K562 (cell line): ENCODE results near the gene SLC32A1. TPM values are rescaled to one million over a fixed set of nuclear protein-coding genes. Genes with fewer than 3 reads are reported as not detected.

Experiments
- ATAC-seq: fragments of 200-7000 bp; cut with Tn5 transposase; 3 replicates; pipeline ENCODE4 v1.9.1; 2020; ENCODE audit warnings: moderate library complexity
- BruUV-seq: library from RNA; stranded (reverse); fragments of 400-500 nt; replicated peaks from 2 replicates; lab custom pipeline; 2021; lab: Mats Ljungman, UMichigan
- CTCF ChIA-PET: fragments of 300-600 bp; formaldehyde crosslinking; extraction: SDS; loops from one replicate; lab custom pipeline; 2021; ENCODE audit warnings: low intra/inter-chr PET ratio; lab: Yijun Ruan, JAX
- POLR2A ChIA-PET: fragments of 300-600, 350-650 bp; sonication (Branson Sonifier 250); formaldehyde crosslinking; extraction: SDS; loops from one replicate; lab custom pipeline; 2021; ENCODE audit warnings: antibody characterized with exemption, inconsistent platforms; lab: Yijun Ruan, JAX
- DNase-seq, 4 experiments: peaks; one replicate each; pipeline versions ENCODE4 v3.0.0 to v3.0.0-alpha.2; 2011 to 2018; ENCODE audit warnings: low spot score in 3 of 4, mixed read lengths in 3 of 4; ENCODE audit errors: extremely low read depth in 1 of 4
- FAIRE-seq: peaks from 2 replicates; lab custom pipeline; 2011; peaks lifted over from hg19 to GRCh38; lab: Jason Lieb, UNC
- H2AFZ ChIP-seq: 2 replicates; pipeline ENCODE4 v1.6.0; 2011; ENCODE audit warnings: low read depth, low read length, control low read depth, inconsistent platforms
- H3K27ac ChIP-seq: fragments of 200-600 bp; 3 replicates; pipeline ENCODE4 v1.8.0; 2011; ENCODE audit warnings: low read depth, mild to moderate bottlenecking, control low read depth, inconsistent platforms, low read length, moderate library complexity, mixed read lengths; ENCODE audit errors: extremely low read depth
- H3K27me3 ChIP-seq, 2 experiments: fragments of 300-600 bp in 1 of 2; 2 replicates in 1 of 2; 3 replicates in 1 of 2; pipeline versions ENCODE4 v1.6.0 to v1.8.0; 2011; ENCODE audit warnings: inconsistent platforms in 2 of 2, low read length in 2 of 2, mild to moderate bottlenecking in 1 of 2, mixed read lengths in 1 of 2, moderate library complexity in 1 of 2; ENCODE audit not compliant: control insufficient read depth in 2 of 2, insufficient read depth in 2 of 2
- H3K36me3 ChIP-seq: fragments of 300-600 bp; 3 replicates; pipeline ENCODE4 v1.8.0; 2011; ENCODE audit warnings: mild to moderate bottlenecking, low read length, inconsistent platforms; ENCODE audit not compliant: control insufficient read depth, insufficient read depth
- H3K4me1 ChIP-seq, 2 experiments: fragments of 200-600 bp in 1 of 2; replicated peaks in 1 of 2; 2 replicates in 1 of 2; 3 replicates in 1 of 2; pipeline versions ENCODE4 v1.5.1 to v1.8.0; 2011; ENCODE audit warnings: inconsistent platforms in 2 of 2, low read length in 2 of 2, mild to moderate bottlenecking in 1 of 2, mixed read lengths in 1 of 2, moderate library complexity in 1 of 2; ENCODE audit not compliant: control insufficient read depth in 2 of 2, insufficient read depth in 2 of 2
- H3K4me2 ChIP-seq: 2 replicates; pipeline ENCODE4 v1.6.1; 2011; ENCODE audit warnings: low read length, control low read depth, inconsistent platforms, mixed read lengths; ENCODE audit not compliant: insufficient read depth
- H3K4me3 ChIP-seq: fragments of 200-600 bp; sonication (generic), shearing (Covaris generic); 2 replicates; pipeline ENCODE4 v1.5.1; 2016; ENCODE audit warnings: control low read depth, inconsistent platforms
- H3K79me2 ChIP-seq: fragments of 200-600 bp; 3 replicates; pipeline ENCODE4 v1.8.0; 2011; ENCODE audit warnings: low read length, inconsistent platforms; ENCODE audit not compliant: control insufficient read depth, insufficient read depth
- H3K9ac ChIP-seq, 2 experiments: 2 replicates each; pipeline versions ENCODE4 v1.6.0 to v1.6.1; 2011; ENCODE audit warnings: low read depth in 2 of 2, low read length in 2 of 2, control low read depth in 1 of 2, inconsistent platforms in 1 of 2, mild to moderate bottlenecking in 1 of 2, mixed read lengths in 1 of 2; ENCODE audit not compliant: insufficient read depth in 1 of 2
- H3K9me1 ChIP-seq: one replicate; pipeline ENCODE4 v1.6.0; 2011; ENCODE audit warnings: inconsistent platforms, mild to moderate bottlenecking, low read length, moderate library complexity; ENCODE audit not compliant: control insufficient read depth, insufficient read depth
- H3K9me3 ChIP-seq: replicated peaks from 2 replicates; pipeline ENCODE4 v1.5.1; 2011; ENCODE audit warnings: low read depth, low read length, inconsistent platforms; ENCODE audit not compliant: control insufficient read depth, insufficient read depth
- H4K20me1 ChIP-seq: replicated peaks from 2 replicates; pipeline ENCODE4 v1.6.1; 2011; ENCODE audit warnings: low read length, inconsistent platforms, mixed read lengths; ENCODE audit not compliant: control insufficient read depth, insufficient read depth
- ATF3 ChIP-seq, 2 experiments: fragments of 450-650 bp in 1 of 2; sonication (generic) in 1 of 2; formaldehyde crosslinking in 1 of 2; IDR thresholded peaks in 1 of 2; conservative IDR thresholded peaks in 1 of 2; 2 replicates each; pipeline versions ENCODE4 v1.6.1 to v1.8.1; 2016 to 2023; ENCODE audit warnings: mild to moderate bottlenecking in 2 of 2, moderate library complexity in 2 of 2, inconsistent platforms in 1 of 2, missing genetic modification reagents in 1 of 2
- ATF6 ChIP-seq: sonication (generic); formaldehyde crosslinking; IDR thresholded peaks from 2 replicates; pipeline ENCODE4 v1.4.0; 2020; ENCODE audit warnings: mild to moderate bottlenecking, missing genetic modification reagents
- CBFB ChIP-seq: sonication (generic); formaldehyde crosslinking; IDR thresholded peaks from 2 replicates; pipeline ENCODE4 v1.4.0; 2020; ENCODE audit warnings: mild to moderate bottlenecking, missing genetic modification reagents
- NKRF ChIP-seq: fragments of 450-650 bp; IDR thresholded peaks from 2 replicates; pipeline ENCODE4 v1.6.1; 2016; ENCODE audit warnings: borderline replicate concordance
- POU5F1 ChIP-seq: fragments of 150-350 bp; IDR thresholded peaks from 2 replicates; pipeline ENCODE4 v1.6.1; 2014; ENCODE audit warnings: borderline replicate concordance, low read length, low read depth, mild to moderate bottlenecking; ENCODE audit not compliant: partially characterized antibody
- YY1 ChIP-seq, 3 experiments: IDR thresholded peaks; 2 replicates each; pipeline ENCODE4 v1.6.1; 2011; ENCODE audit warnings: low read length in 2 of 3, mild to moderate bottlenecking in 2 of 3, moderate library complexity in 2 of 3, borderline replicate concordance in 1 of 3, control low read depth in 1 of 3, low read depth in 1 of 3; ENCODE audit not compliant: insufficient read depth in 3 of 3, insufficient replicate concordance in 2 of 3, control insufficient read depth in 1 of 3, insufficient read length in 1 of 3; ENCODE audit errors: extremely low read depth in 1 of 3
- WGBS: fragments of 100-300 bp; shearing (Covaris generic); methylation state at CpG from one replicate; pipeline ENCODE4 v1.1.6; 2016; ENCODE audit warnings: low coverage, mixed read lengths; ENCODE audit not compliant: insufficient coverage; ENCODE audit errors: missing lambda C conversion rate; 5-methylcytosine and 5-hydroxymethylcytosine counted together
- in situ Hi-C: fragments of 300-500 bp; cut with MboI; formaldehyde crosslinking; loops from 4 replicates; pipeline ENCODE4 v1.15.0; 2018; ENCODE audit warnings: inconsistent platforms, mixed read lengths
- intact Hi-C: fragments of 100-400 bp; cut with micrococcal nuclease; formaldehyde crosslinking; loops from 2 replicates; pipeline ENCODE4 v1.14.2; 2022
- polyA plus RNA-seq, 8 experiments: library from polyadenylated mRNA; depleted of rRNA in 4 of 8; stranded (reverse) in 5 of 8; unstranded in 3 of 8; fragments of >200 nt; fragmentation: Nextera tagmentation in 2 of 8; fragmentation: Illumina TruSeq in 1 of 8; extraction: Ambion mirVana in 2 of 8; extraction: Trizol in 1 of 8; gene quantifications; 2 replicates each; pipeline versions ENCODE4 v1.2.1 to v1.2.3, GENCODE V29; 2011 to 2014; ENCODE audit warnings: inconsistent platforms in 1 of 8, missing spikeins in 1 of 8
- total RNA-seq, 7 experiments: library from RNA; depleted of rRNA in 6 of 7; stranded (reverse); fragments of >200 nt in 6 of 7; fragmentation: Illumina TruSeq in 2 of 7; extraction: Trizol in 2 of 7; gene quantifications; 2 replicates each; pipeline versions ENCODE4 v1.2.1 to v1.2.3, GENCODE V29; 2011 to 2021; ENCODE audit warnings: low replicate concordance in 1 of 7
- TF ChIP-seq, protein P1 (sequence below): fragments of 450-650 bp; IDR thresholded peaks from 2 replicates; pipeline ENCODE4 v1.6.1; 2018; ENCODE audit warnings: mild to moderate bottlenecking, low read depth; ENCODE audit not compliant: partially characterized antibody
- TF ChIP-seq, protein P2 (sequence below): IDR thresholded peaks from 2 replicates; pipeline ENCODE4 v1.6.1; 2012; ENCODE audit warnings: low read depth, low read length, improper control_type of control experiment, borderline replicate concordance

Gene SLC32A1
- total and polyA plus RNA-seq, 9 of the 15 experiments (the other 6 are each of a cell fraction or from before 2014, with no cell fraction given) = not detected

- TF ChIP-seq, protein P1, sequence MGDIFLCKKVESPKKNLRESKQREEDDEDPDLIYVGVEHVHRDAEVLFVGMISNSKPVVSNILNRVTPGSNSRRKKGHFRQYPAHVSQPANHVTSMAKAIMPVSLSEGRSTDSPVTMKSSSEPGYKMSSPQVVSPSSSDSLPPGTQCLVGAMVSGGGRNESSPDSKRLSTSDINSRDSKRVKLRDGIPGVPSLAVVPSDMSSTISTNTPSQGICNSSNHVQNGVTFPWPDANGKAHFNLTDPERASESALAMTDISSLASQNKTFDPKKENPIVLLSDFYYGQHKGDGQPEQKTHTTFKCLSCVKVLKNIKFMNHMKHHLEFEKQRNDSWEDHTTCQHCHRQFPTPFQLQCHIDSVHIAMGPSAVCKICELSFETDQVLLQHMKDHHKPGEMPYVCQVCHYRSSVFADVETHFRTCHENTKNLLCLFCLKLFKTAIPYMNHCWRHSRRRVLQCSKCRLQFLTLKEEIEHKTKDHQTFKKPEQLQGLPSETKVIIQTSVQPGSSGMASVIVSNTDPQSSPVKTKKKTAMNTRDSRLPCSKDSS = no peak
- TF ChIP-seq ATF3 (IDR thresholded peaks at IDR 0.05) (no peak), ATF3 (CRISPR knock-in tag; conservative IDR thresholded peaks at IDR 0.05) (no peak), CBFB (CRISPR knock-in tag) (no peak)
Measured at GRCh38 chr20:38771621-38772020, 47.3 kb downstream of the SLC32A1 start (continued).

DNA sequence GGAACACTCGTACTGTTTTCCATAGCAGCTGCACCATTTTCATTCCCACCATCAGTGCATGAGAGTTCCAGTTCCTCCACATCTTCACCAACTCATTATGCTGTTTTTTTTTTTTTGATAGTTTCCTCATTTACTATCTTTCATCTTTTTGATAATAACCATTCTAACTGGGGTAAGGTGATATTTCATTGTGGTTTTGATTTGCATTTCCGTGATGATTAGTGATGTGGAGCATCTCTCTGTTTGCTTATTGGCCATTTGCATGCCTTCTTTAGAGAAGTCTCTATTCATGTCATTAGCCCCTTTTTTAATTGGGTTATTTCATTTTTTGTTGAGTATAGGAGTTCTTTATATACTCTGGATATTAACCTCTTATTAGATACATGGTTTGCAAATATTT is 49.9 kb downstream of the SLC32A1 start:
- no peak overlapping the region for H3K9ac ChIP-seq
- no TSS peak for BruUV-seq
- H3K27me3 ChIP-seq = no peaks in the 10 kb centered on the region
- H3K27ac ChIP-seq = no peak overlapping the region
- no peaks in the 10 kb centered on the region for H4K20me1 ChIP-seq
- FAIRE-seq (no peak), ATAC-seq (no peak), DNase-seq (no peak)
- H3K9me1 ChIP-seq = no peaks in the 10 kb centered on the region
- H3K79me2 ChIP-seq = no peaks in the 10 kb centered on the region
- WGBS = 75% methylated on average over 2 of the region's 2 CpGs
- no peak overlapping the region for H2AFZ ChIP-seq
- no peak overlapping the region for H3K4me3 ChIP-seq
- H3K4me2 ChIP-seq = no peak overlapping the region
- POLR2A ChIA-PET = no interaction called here
- H3K9me3 ChIP-seq = no peaks in the 10 kb centered on the region
- in situ Hi-C loops (no loop called here), intact Hi-C loops (no loop called here)
- peaks cover 36% of the 10 kb centered on the region; the same call in 2 of the 3 replicates for H3K36me3 ChIP-seq
- CTCF ChIA-PET = no interaction called here
- no peaks in the 10 kb centered on the region for H3K4me1 ChIP-seq
- TF ChIP-seq ATF6 (CRISPR knock-in tag) (no peak), POU5F1 (no peak), NKRF (no peak), YY1 (IDR thresholded peaks at IDR 0.05; ENCODE audit: borderline replicate concordance in 1 of 3, control insufficient read depth in 1 of 3, extremely low read depth in 1 of 3, insufficient read depth in 3 of 3, insufficient read length in 1 of 3, insufficient replicate concordance in 2 of 3, low read depth in 1 of 3, low read length in 2 of 3) (no peak)
- TF ChIP-seq, protein P2, sequence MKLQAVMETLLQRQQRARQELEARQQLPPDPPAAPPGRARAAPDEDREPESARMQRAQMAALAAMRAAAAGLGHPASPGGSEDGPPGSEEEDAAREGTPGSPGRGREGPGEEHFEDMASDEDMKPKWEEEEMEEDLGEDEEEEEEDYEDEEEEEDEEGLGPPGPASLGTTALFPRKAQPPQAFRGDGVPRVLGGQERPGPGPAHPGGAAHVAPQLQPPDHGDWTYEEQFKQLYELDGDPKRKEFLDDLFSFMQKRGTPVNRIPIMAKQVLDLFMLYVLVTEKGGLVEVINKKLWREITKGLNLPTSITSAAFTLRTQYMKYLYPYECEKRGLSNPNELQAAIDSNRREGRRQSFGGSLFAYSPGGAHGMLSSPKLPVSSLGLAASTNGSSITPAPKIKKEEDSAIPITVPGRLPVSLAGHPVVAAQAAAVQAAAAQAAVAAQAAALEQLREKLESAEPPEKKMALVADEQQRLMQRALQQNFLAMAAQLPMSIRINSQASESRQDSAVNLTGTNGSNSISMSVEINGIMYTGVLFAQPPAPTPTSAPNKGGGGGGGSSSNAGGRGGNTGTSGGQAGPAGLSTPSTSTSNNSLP = no peak
